ENCODE measurements around the gene VAV1.
"Not testable (repeated sequence)": the region's sequence is repeated elsewhere in the genome, so short reads cannot be mapped to it uniquely, and the experiment has no call there.

VAV1 gene

GRCh38 chr19:6853868-6854267 lies 81.4 kb downstream of the VAV1 start:
- no peak for ATAC-seq

GRCh38 chr19:6854758-6855157 lies 82.2 kb downstream of the VAV1 start:
- ATAC-seq: no peak

- no peak for ATAC-seq
Measured at GRCh38 chr19:6856749-6857372, 84.4 kb downstream of the VAV1 start.

GRCh38 chr19:6861683-6862286 lies 89.3 kb downstream of the VAV1 start:
- ATAC-seq: no peak

- peak; percentile 84 to 87 for ATAC-seq
Measured at GRCh38 chr19:6862673-6863078, 90.2 kb downstream of the VAV1 start.

GRCh38 chr19:6864325-6864940 lies 91.9 kb downstream of the VAV1 start:
- ATAC-seq: no peak

- no peak for ATAC-seq
Measured at GRCh38 chr19:6865849-6866248, 93.3 kb downstream of the VAV1 start.

GRCh38 chr19:6866741-6867151 lies 94.2 kb downstream of the VAV1 start:
- no peak for ATAC-seq

- ATAC-seq: no peak
Measured at GRCh38 chr19:6868351-6868750, 95.8 kb downstream of the VAV1 start.

GRCh38 chr19:6869151-6869882 lies 96.8 kb downstream of the VAV1 start:
- ATAC-seq: not testable (repeated sequence)

- ATAC-seq: no peak
Measured at GRCh38 chr19:6873708-6874431, 101.4 kb downstream of the VAV1 start.

- ATAC-seq: no peak
Measured at GRCh38 chr19:6875218-6875617, 102.7 kb downstream of the VAV1 start.

- ATAC-seq: no peak
Measured at GRCh38 chr19:6876748-6877147, 104.2 kb downstream of the VAV1 start.

GRCh38 chr19:6877766-6878165 lies 105.3 kb downstream of the VAV1 start:
- ATAC-seq: no peak

GRCh38 chr19:6886277-6886897 lies 113.9 kb downstream of the VAV1 start:
- no peak for ATAC-seq

GRCh38 chr19:6887316-6887715 lies 114.8 kb downstream of the VAV1 start, which contains the start of gene ADGRE1:
Gene ADGRE1 (plus strand): TSS chr19:6887579. CDS start chr19:6887609, 30 bp downstream.
- ATAC-seq: peak in 1 of 2 donors; percentile 24

GRCh38 chr19:6888967-6889366 lies 116.5 kb downstream of the VAV1 start:
- ATAC-seq: no peak

GRCh38 chr19:6890401-6890913 lies 117.9 kb downstream of the VAV1 start:
- ATAC-seq: peak; percentile 38 to 42

- ATAC-seq: peak; percentile 28 to 32
Measured at GRCh38 chr19:6890938-6891337, 118.4 kb downstream of the VAV1 start.

- no peak for ATAC-seq
Measured at GRCh38 chr19:6891761-6892385, 119.4 kb downstream of the VAV1 start.

GRCh38 chr19:6894313-6894712 lies 121.8 kb downstream of the VAV1 start:
- no peak for ATAC-seq

GRCh38 chr19:6903446-6903845 lies 130.9 kb downstream of the VAV1 start:
- ATAC-seq: no peak
